ENCODE data around the gene SLC4A4. TPM values are rescaled to one million over a fixed set of nuclear protein-coding genes. Genes with fewer than 3 reads are reported as not detected.

Gene SLC4A4
- total and polyA plus RNA-seq, 9 donors: 0.23 to 8.3 (median 1.4) TPM

GRCh38 chr4:71343670-71344466 lies 5.0 kb downstream of the SLC4A4 start:
- Histone ChIP-seq H3K9me3 (no peaks in the 10 kb centered on the region), H3K27ac (no peak overlapping the region), H3K4me3 (no peak overlapping the region), H3K27me3 (no peaks in the 10 kb centered on the region), H3K36me3 (no peaks in the 10 kb centered on the region), H3K4me1 (ENCODE audit: insufficient read depth) (no peaks in the 10 kb centered on the region)
- no peak for DNase-seq
- intact Hi-C loops (cut with DNase I): no loop called here
- TF ChIP-seq POLR2A (IDR thresholded peaks at IDR 0.05): no peak
- no peak for TF ChIP-seq CTCF (IDR thresholded peaks at IDR 0.05)
- no peak for TF ChIP-seq EP300 (IDR thresholded peaks at IDR 0.05)
- 89 to 95% (median 89%) methylated on average over 2 of the region's 2 CpGs for WGBS, 3 donors

GRCh38 chr4:71346710-71347109 lies 7.9 kb downstream of the SLC4A4 start:
- Histone ChIP-seq H3K27me3 (no peaks in the 10 kb centered on the region), H3K4me1 (ENCODE audit: insufficient read depth) (no peaks in the 10 kb centered on the region), H3K4me3 (no peak overlapping the region), H3K27ac (no peak overlapping the region), H3K36me3 (no peaks in the 10 kb centered on the region), H3K9me3 (no peaks in the 10 kb centered on the region)
- intact Hi-C loops (cut with DNase I): no loop called here
- no peak for DNase-seq
- TF ChIP-seq EP300 (IDR thresholded peaks at IDR 0.05) (no peak), POLR2A (IDR thresholded peaks at IDR 0.05) (no peak)

GRCh38 chr4:71348586-71348985 lies 9.8 kb downstream of the SLC4A4 start:
- WGBS, 3 donors: 90 to 94% (median 91%) methylated on average over 3 of the region's 3 CpGs
- intact Hi-C loops (cut with DNase I): no loop called here

GRCh38 chr4:71355045-71355444 lies 16.2 kb downstream of the SLC4A4 start:
- DNase-seq: no peak
- TF ChIP-seq EP300 (IDR thresholded peaks at IDR 0.05): no peak
- no peak for TF ChIP-seq POLR2A (IDR thresholded peaks at IDR 0.05)
- no peak for TF ChIP-seq CTCF (IDR thresholded peaks at IDR 0.05)
- Histone ChIP-seq H3K27ac (no peak overlapping the region), H3K9me3 (no peaks in the 10 kb centered on the region), H3K36me3 (no peaks in the 10 kb centered on the region), H3K27me3 (no peaks in the 10 kb centered on the region), H3K4me3 (no peak overlapping the region), H3K4me1 (ENCODE audit: insufficient read depth) (no peaks in the 10 kb centered on the region)
- intact Hi-C loops (cut with DNase I): no loop called here
- WGBS, 3 donors: 40 to 49% (median 47%) methylated on average over 1 of the region's 1 CpG

More at GRCh38 chr4:71348586-71348985, 9.8 kb downstream of the SLC4A4 start:
- Histone ChIP-seq H3K4me1 (ENCODE audit: insufficient read depth) (no peaks in the 10 kb centered on the region), H3K27ac (no peak overlapping the region), H3K4me3 (no peak overlapping the region), H3K9me3 (no peaks in the 10 kb centered on the region), H3K27me3 (no peaks in the 10 kb centered on the region), H3K36me3 (no peaks in the 10 kb centered on the region)
- TF ChIP-seq CTCF (IDR thresholded peaks at IDR 0.05) (no peak), POLR2A (IDR thresholded peaks at IDR 0.05) (no peak), EP300 (IDR thresholded peaks at IDR 0.05) (no peak)
- DNase-seq: no peak

GRCh38 chr4:71355971-71356370 lies 17.2 kb downstream of the SLC4A4 start:
- TF ChIP-seq POLR2A (IDR thresholded peaks at IDR 0.05): no peak
- no peak for TF ChIP-seq EP300 (IDR thresholded peaks at IDR 0.05)
- no peak for TF ChIP-seq CTCF (IDR thresholded peaks at IDR 0.05)
- H3K4me3 ChIP-seq: no peak overlapping the region
- no peaks in the 10 kb centered on the region for H3K36me3 ChIP-seq
- no peaks in the 10 kb centered on the region for H3K4me1 ChIP-seq (ENCODE audit: insufficient read depth)
- H3K9me3 ChIP-seq: no peaks in the 10 kb centered on the region
- intact Hi-C loops (cut with DNase I): no loop called here
- no peak for DNase-seq
- no peaks in the 10 kb centered on the region for H3K27me3 ChIP-seq
- no peak overlapping the region for H3K27ac ChIP-seq
